GM11168 (cell line): Measurements from ENCODE around the gene USP13.
"Not testable (repeated sequence)": the region's sequence is repeated elsewhere in the genome, so short reads cannot be mapped to it uniquely, and the experiment has no call there.

Source experiments
- in situ Hi-C: fragments of 300-500 bp; cut with MboI; formaldehyde crosslinking; loops from one replicate; pipeline ENCODE4 v1.12.0; 2022; ENCODE audit warnings: low sequenced_read_pairs; ENCODE audit not compliant: unreplicated experiment

The USP13 gene

GRCh38 chr3:179652447-179653095 lies at the start of gene USP13:
Gene USP13 (plus strand): TSS chr3:179653040. CDS start chr3:179653226, 186 bp downstream.
- in situ Hi-C loops: no loop called here

- in situ Hi-C loops: no loop called here
These were observed 49.5 kb upstream of the USP13 start for GRCh38 chr3:179603321-179603720.

- in situ Hi-C loops: no loop called here
These were observed 49.0 kb upstream of the USP13 start for GRCh38 chr3:179603831-179604230.

GRCh38 chr3:179604321-179605078 lies 48.3 kb upstream of the USP13 start, which contains the start of the genes MRPL47 and NDUFB5:
Gene MRPL47 (minus strand): TSS chr3:179604638. CDS start chr3:179604624, 14 bp downstream.
Gene NDUFB5 (plus strand): TSS chr3:179604794. CDS start chr3:179604816, 22 bp downstream.
- in situ Hi-C loops: no loop called here

GRCh38 chr3:179606534-179607085 lies 46.2 kb upstream of the USP13 start:
- in situ Hi-C loops: no loop called here

GRCh38 chr3:179608931-179609720 lies 43.7 kb upstream of the USP13 start:
- in situ Hi-C loops: no loop called here

GRCh38 chr3:179610066-179610465 lies 42.8 kb upstream of the USP13 start:
- in situ Hi-C loops: no loop called here

GRCh38 chr3:179613807-179614206 lies 39.0 kb upstream of the USP13 start:
- in situ Hi-C loops: no loop called here

- in situ Hi-C loops: no loop called here
These were observed 37.2 kb upstream of the USP13 start for GRCh38 chr3:179615458-179616173.

GRCh38 chr3:179622023-179622422 lies 30.8 kb upstream of the USP13 start:
- in situ Hi-C loops: no loop called here

- in situ Hi-C loops: no loop called here
These were observed 28.4 kb upstream of the USP13 start for GRCh38 chr3:179624451-179624850.

- in situ Hi-C loops: no loop called here
These were observed 21.9 kb upstream of the USP13 start for GRCh38 chr3:179630753-179631451.

GRCh38 chr3:179640469-179640868 lies 12.4 kb upstream of the USP13 start:
- in situ Hi-C loops: no loop called here

GRCh38 chr3:179642871-179643270 lies 10.0 kb upstream of the USP13 start:
- in situ Hi-C loops: no loop called here

- in situ Hi-C loops: not testable (repeated sequence)
These were observed 9.0 kb upstream of the USP13 start for GRCh38 chr3:179643837-179644236.

GRCh38 chr3:179646177-179646576 lies 6.7 kb upstream of the USP13 start:
- in situ Hi-C loops: no loop called here

- in situ Hi-C loops: no loop called here
These were observed 973 bp upstream of the USP13 start for GRCh38 chr3:179651687-179652446.

- in situ Hi-C loops: no loop called here
These were observed 407 bp downstream of the USP13 start for GRCh38 chr3:179653096-179653797.
